ENCODE measurements around the gene SFT2D3. TPM values are rescaled to one million over a fixed set of nuclear protein-coding genes. Genes with fewer than 3 reads are reported as not detected.
A peak's percentile ranks its signal among the peaks of the same experiment; 100 is the strongest.

SFT2D3 gene
- total RNA-seq, 1 experiment from 2014 or later = 4.0 TPM

GRCh38 chr2:127700527-127701192 is 637 bp upstream of the SFT2D3 start:
- Histone ChIP-seq H3K9me2 (replicated peaks; ENCODE audit: insufficient read depth, low read length) (no peaks in the 10 kb centered on the region), H3K4me2 (ENCODE audit: low read depth, low read length, poor library complexity, severe bottlenecking) (peak overlapping the region; percentile 94), H3K79me2 (ENCODE audit: low read length) (peaks cover 21% of the 10 kb centered on the region), H3K27ac (ENCODE audit: low read length) (peak overlapping the region; percentile 78), H3K36me3 (ENCODE audit: insufficient read depth, low read length) (peaks cover 9% of the 10 kb centered on the region; the same call in 1 of the 2 replicates), H3K9ac (ENCODE audit: low read length) (peak overlapping the region; percentile 84), H3K27me3 (ENCODE audit: low read length) (no peaks in the 10 kb centered on the region), H3K9me3 (ENCODE audit: low read length) (no peaks in the 10 kb centered on the region), H4K20me1 (ENCODE audit: insufficient read depth, low read depth, low read length) (no peaks in the 10 kb centered on the region), H3K4me3 (ENCODE audit: low read length) (peak overlapping the region; percentile 85), H2AFZ (ENCODE audit: low read length) (peak overlapping the region; percentile 39; the same call in 1 of the 2 replicates), H3K4me1 (ENCODE audit: low read length) (peaks cover 30% of the 10 kb centered on the region)
- DNase-seq = peak; percentile 56

GRCh38 chr2:127701651-127702394 is 526 bp downstream of the SFT2D3 start:
- no peaks in the 10 kb centered on the region for H3K27me3 ChIP-seq (ENCODE audit: low read length)
- no peaks in the 10 kb centered on the region for H4K20me1 ChIP-seq (ENCODE audit: insufficient read depth, low read depth, low read length)
- H3K4me1 ChIP-seq (ENCODE audit: low read length) = peaks cover 30% of the 10 kb centered on the region
- H3K9me2 ChIP-seq (replicated peaks; ENCODE audit: insufficient read depth, low read length) = no peaks in the 10 kb centered on the region
- H3K36me3 ChIP-seq (ENCODE audit: insufficient read depth, low read length) = peaks cover 12% of the 10 kb centered on the region; the same call in 1 of the 2 replicates
- peak overlapping the region; percentile 84 for H3K9ac ChIP-seq (ENCODE audit: low read length)
- no peak overlapping the region for H2AFZ ChIP-seq (ENCODE audit: low read length)
- peak overlapping the region; percentile 85 for H3K4me3 ChIP-seq (ENCODE audit: low read length)
- H3K9me3 ChIP-seq (ENCODE audit: low read length) = no peaks in the 10 kb centered on the region
- H3K79me2 ChIP-seq (ENCODE audit: low read length) = peaks cover 21% of the 10 kb centered on the region
- DNase-seq = peak; percentile 94
- peak overlapping the region; percentile 78 for H3K27ac ChIP-seq (ENCODE audit: low read length)
- H3K4me2 ChIP-seq (ENCODE audit: low read depth, low read length, poor library complexity, severe bottlenecking) = peak overlapping the region; percentile 94

GRCh38 chr2:127702395-127703009 is 1.2 kb downstream of the SFT2D3 start:
- DNase-seq = no peak
- H3K27me3 ChIP-seq (ENCODE audit: low read length) = no peaks in the 10 kb centered on the region
- peak overlapping the region; percentile 94 for H3K4me2 ChIP-seq (ENCODE audit: low read depth, low read length, poor library complexity, severe bottlenecking)
- peaks cover 30% of the 10 kb centered on the region for H3K4me1 ChIP-seq (ENCODE audit: low read length)
- no peaks in the 10 kb centered on the region for H3K9me2 ChIP-seq (replicated peaks; ENCODE audit: insufficient read depth, low read length)
- no peaks in the 10 kb centered on the region for H4K20me1 ChIP-seq (ENCODE audit: insufficient read depth, low read depth, low read length)
- peaks cover 21% of the 10 kb centered on the region for H3K79me2 ChIP-seq (ENCODE audit: low read length)
- peak overlapping the region; percentile 84 for H3K9ac ChIP-seq (ENCODE audit: low read length)
- H3K36me3 ChIP-seq (ENCODE audit: insufficient read depth, low read length) = peaks cover 15% of the 10 kb centered on the region; the same call in 1 of the 2 replicates
- H3K27ac ChIP-seq (ENCODE audit: low read length) = peak overlapping the region; percentile 78
- peak overlapping the region; percentile 85 for H3K4me3 ChIP-seq (ENCODE audit: low read length)
- no peak overlapping the region for H2AFZ ChIP-seq (ENCODE audit: low read length)
- no peaks in the 10 kb centered on the region for H3K9me3 ChIP-seq (ENCODE audit: low read length)

GRCh38 chr2:127703282-127703681 is 2.0 kb downstream of the SFT2D3 start:
- H2AFZ ChIP-seq (ENCODE audit: low read length) = no peak overlapping the region
- H3K9me3 ChIP-seq (ENCODE audit: low read length) = no peaks in the 10 kb centered on the region
- no peak overlapping the region for H3K27ac ChIP-seq (ENCODE audit: low read length)
- peaks cover 30% of the 10 kb centered on the region for H3K4me1 ChIP-seq (ENCODE audit: low read length)
- no peak for DNase-seq
- H3K4me2 ChIP-seq (ENCODE audit: low read depth, low read length, poor library complexity, severe bottlenecking) = peak overlapping the region; percentile 94
- peaks cover 15% of the 10 kb centered on the region; the same call in 1 of the 2 replicates for H3K36me3 ChIP-seq (ENCODE audit: insufficient read depth, low read length)
- no peaks in the 10 kb centered on the region for H3K9me2 ChIP-seq (replicated peaks; ENCODE audit: insufficient read depth, low read length)
- peak overlapping the region; percentile 85; the same call in 1 of the 2 replicates for H3K4me3 ChIP-seq (ENCODE audit: low read length)
- H3K27me3 ChIP-seq (ENCODE audit: low read length) = no peaks in the 10 kb centered on the region
- peaks cover 21% of the 10 kb centered on the region for H3K79me2 ChIP-seq (ENCODE audit: low read length)
- no peaks in the 10 kb centered on the region for H4K20me1 ChIP-seq (ENCODE audit: insufficient read depth, low read depth, low read length)
- H3K9ac ChIP-seq (ENCODE audit: low read length) = no peak overlapping the region

GRCh38 chr2:127704641-127705390 is 3.5 kb downstream of the SFT2D3 start:
- Histone ChIP-seq H3K9ac (ENCODE audit: low read length) (no peak overlapping the region), H3K9me2 (replicated peaks; ENCODE audit: insufficient read depth, low read length) (no peaks in the 10 kb centered on the region), H3K4me3 (ENCODE audit: low read length) (no peak overlapping the region), H2AFZ (ENCODE audit: low read length) (no peak overlapping the region), H3K9me3 (ENCODE audit: low read length) (no peaks in the 10 kb centered on the region), H3K36me3 (ENCODE audit: insufficient read depth, low read length) (peaks cover 23% of the 10 kb centered on the region; the same call in 1 of the 2 replicates), H3K4me1 (ENCODE audit: low read length) (peaks cover 30% of the 10 kb centered on the region), H3K27me3 (ENCODE audit: low read length) (no peaks in the 10 kb centered on the region), H3K79me2 (ENCODE audit: low read length) (peaks cover 21% of the 10 kb centered on the region), H3K4me2 (ENCODE audit: low read depth, low read length, poor library complexity, severe bottlenecking) (no peak overlapping the region), H3K27ac (ENCODE audit: low read length) (no peak overlapping the region), H4K20me1 (ENCODE audit: insufficient read depth, low read depth, low read length) (no peaks in the 10 kb centered on the region)
- no peak for DNase-seq

- Histone ChIP-seq H3K36me3 (ENCODE audit: insufficient read depth, low read length) (peaks cover 23% of the 10 kb centered on the region; the same call in 1 of the 2 replicates), H3K79me2 (ENCODE audit: low read length) (peaks cover 21% of the 10 kb centered on the region), H3K27ac (ENCODE audit: low read length) (no peak overlapping the region), H3K4me3 (ENCODE audit: low read length) (no peak overlapping the region), H3K4me1 (ENCODE audit: low read length) (peaks cover 26% of the 10 kb centered on the region), H4K20me1 (ENCODE audit: insufficient read depth, low read depth, low read length) (no peaks in the 10 kb centered on the region), H3K27me3 (ENCODE audit: low read length) (no peaks in the 10 kb centered on the region), H3K9me3 (ENCODE audit: low read length) (no peaks in the 10 kb centered on the region), H3K9me2 (replicated peaks; ENCODE audit: insufficient read depth, low read length) (no peaks in the 10 kb centered on the region), H3K4me2 (ENCODE audit: low read depth, low read length, poor library complexity, severe bottlenecking) (no peak overlapping the region), H3K9ac (ENCODE audit: low read length) (no peak overlapping the region), H2AFZ (ENCODE audit: low read length) (no peak overlapping the region)
- no peak for DNase-seq
Observed at GRCh38 chr2:127705391-127706065, 4.2 kb downstream of the SFT2D3 start.

- no peak overlapping the region for H3K27ac ChIP-seq (ENCODE audit: low read length)
- no peaks in the 10 kb centered on the region for H3K9me2 ChIP-seq (replicated peaks; ENCODE audit: insufficient read depth, low read length)
- no peaks in the 10 kb centered on the region for H4K20me1 ChIP-seq (ENCODE audit: insufficient read depth, low read depth, low read length)
- no peak overlapping the region for H3K4me3 ChIP-seq (ENCODE audit: low read length)
- no peak overlapping the region for H2AFZ ChIP-seq (ENCODE audit: low read length)
- H3K4me2 ChIP-seq (ENCODE audit: low read depth, low read length, poor library complexity, severe bottlenecking) = no peak overlapping the region
- H3K9me3 ChIP-seq (ENCODE audit: low read length) = no peaks in the 10 kb centered on the region
- H3K9ac ChIP-seq (ENCODE audit: low read length) = no peak overlapping the region
- peaks cover 23% of the 10 kb centered on the region; the same call in 1 of the 2 replicates for H3K36me3 ChIP-seq (ENCODE audit: insufficient read depth, low read length)
- DNase-seq = no peak
- no peaks in the 10 kb centered on the region for H3K27me3 ChIP-seq (ENCODE audit: low read length)
- peaks cover 21% of the 10 kb centered on the region for H3K79me2 ChIP-seq (ENCODE audit: low read length)
- peaks cover 21% of the 10 kb centered on the region for H3K4me1 ChIP-seq (ENCODE audit: low read length)
Observed at GRCh38 chr2:127706215-127706990, 5.1 kb downstream of the SFT2D3 start.

All from Karpas-422 (cell line).